Measurements from ENCODE around the gene SETDB1.

DNA sequence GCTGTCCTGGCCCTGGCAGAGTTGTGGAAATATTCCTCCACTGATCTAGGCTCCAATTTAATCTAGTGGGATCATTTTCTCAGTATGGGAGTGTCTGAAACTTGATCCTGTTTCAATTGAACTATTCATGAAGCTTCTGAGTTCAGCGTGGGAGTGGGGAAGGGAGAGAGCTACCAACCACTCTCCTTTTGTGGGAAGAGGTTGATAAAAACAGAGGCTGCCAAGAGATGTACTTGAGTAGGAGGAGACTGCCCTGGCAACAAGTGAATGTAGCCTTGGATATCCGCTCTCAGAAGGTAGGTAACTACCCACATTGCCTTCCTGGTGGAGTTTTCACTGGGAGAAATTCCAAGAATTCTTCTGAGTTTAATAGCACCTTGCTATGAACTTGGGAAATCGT is 39.1 kb upstream of the SETDB1 start, which contains the start of gene CTXND2:
- TF ChIP-seq EZH2 (IDR thresholded peaks at IDR 0.05; ENCODE audit: insufficient read depth, poor library complexity, severe bottlenecking) (no peak), EZH2phosphoT487 (IDR thresholded peaks at IDR 0.05; ENCODE audit: insufficient read depth, low read depth) (no peak)

All from GM23248 (cell line).